ENCODE results near the gene CELSR2. TPM values are rescaled to one million over a fixed set of nuclear protein-coding genes. Genes with fewer than 3 reads are reported as not detected.
A peak's percentile ranks its signal among the peaks of the same experiment; 100 is the strongest.

CELSR2 gene
- total RNA-seq, 2 donors from 2014 or later: 4.2 to 6.1 TPM

GRCh38 chr1:109261006-109261405 lies 11.7 kb downstream of the CELSR2 start:
- Histone ChIP-seq H3K9me3 (no peaks in the 10 kb centered on the region), H3K27ac (no peak overlapping the region), H3K36me3 (no peaks in the 10 kb centered on the region), H3K27me3 (no peaks in the 10 kb centered on the region), H3K9ac (ENCODE audit: low read depth in 2 of 2, low read length in 2 of 2) (no peak overlapping the region), H3K4me1 (no peaks in the 10 kb centered on the region), H3K4me3 (no peak overlapping the region)
- intact Hi-C loops (cut with DNase I): no loop called here
- DNase-seq: no peak
- TF ChIP-seq, protein P1, sequence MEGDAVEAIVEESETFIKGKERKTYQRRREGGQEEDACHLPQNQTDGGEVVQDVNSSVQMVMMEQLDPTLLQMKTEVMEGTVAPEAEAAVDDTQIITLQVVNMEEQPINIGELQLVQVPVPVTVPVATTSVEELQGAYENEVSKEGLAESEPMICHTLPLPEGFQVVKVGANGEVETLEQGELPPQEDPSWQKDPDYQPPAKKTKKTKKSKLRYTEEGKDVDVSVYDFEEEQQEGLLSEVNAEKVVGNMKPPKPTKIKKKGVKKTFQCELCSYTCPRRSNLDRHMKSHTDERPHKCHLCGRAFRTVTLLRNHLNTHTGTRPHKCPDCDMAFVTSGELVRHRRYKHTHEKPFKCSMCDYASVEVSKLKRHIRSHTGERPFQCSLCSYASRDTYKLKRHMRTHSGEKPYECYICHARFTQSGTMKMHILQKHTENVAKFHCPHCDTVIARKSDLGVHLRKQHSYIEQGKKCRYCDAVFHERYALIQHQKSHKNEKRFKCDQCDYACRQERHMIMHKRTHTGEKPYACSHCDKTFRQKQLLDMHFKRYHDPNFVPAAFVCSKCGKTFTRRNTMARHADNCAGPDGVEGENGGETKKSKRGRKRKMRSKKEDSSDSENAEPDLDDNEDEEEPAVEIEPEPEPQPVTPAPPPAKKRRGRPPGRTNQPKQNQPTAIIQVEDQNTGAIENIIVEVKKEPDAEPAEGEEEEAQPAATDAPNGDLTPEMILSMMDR (IDR thresholded peaks at IDR 0.05): no peak

- no peaks in the 10 kb centered on the region for H3K4me1 ChIP-seq
- intact Hi-C loops (cut with DNase I): no loop called here
- H3K36me3 ChIP-seq: no peaks in the 10 kb centered on the region
- no peak for DNase-seq
- H3K4me3 ChIP-seq: no peak overlapping the region
- H3K9me3 ChIP-seq: no peaks in the 10 kb centered on the region
- no peak overlapping the region for H3K27ac ChIP-seq
- H3K9ac ChIP-seq (ENCODE audit: low read depth in 2 of 2, low read length in 2 of 2): no peak overlapping the region
- H3K27me3 ChIP-seq: no peaks in the 10 kb centered on the region
- TF ChIP-seq, protein P1 (IDR thresholded peaks at IDR 0.05): no peak
Measured at GRCh38 chr1:109261578-109261977, 12.2 kb downstream of the CELSR2 start.

DNA sequence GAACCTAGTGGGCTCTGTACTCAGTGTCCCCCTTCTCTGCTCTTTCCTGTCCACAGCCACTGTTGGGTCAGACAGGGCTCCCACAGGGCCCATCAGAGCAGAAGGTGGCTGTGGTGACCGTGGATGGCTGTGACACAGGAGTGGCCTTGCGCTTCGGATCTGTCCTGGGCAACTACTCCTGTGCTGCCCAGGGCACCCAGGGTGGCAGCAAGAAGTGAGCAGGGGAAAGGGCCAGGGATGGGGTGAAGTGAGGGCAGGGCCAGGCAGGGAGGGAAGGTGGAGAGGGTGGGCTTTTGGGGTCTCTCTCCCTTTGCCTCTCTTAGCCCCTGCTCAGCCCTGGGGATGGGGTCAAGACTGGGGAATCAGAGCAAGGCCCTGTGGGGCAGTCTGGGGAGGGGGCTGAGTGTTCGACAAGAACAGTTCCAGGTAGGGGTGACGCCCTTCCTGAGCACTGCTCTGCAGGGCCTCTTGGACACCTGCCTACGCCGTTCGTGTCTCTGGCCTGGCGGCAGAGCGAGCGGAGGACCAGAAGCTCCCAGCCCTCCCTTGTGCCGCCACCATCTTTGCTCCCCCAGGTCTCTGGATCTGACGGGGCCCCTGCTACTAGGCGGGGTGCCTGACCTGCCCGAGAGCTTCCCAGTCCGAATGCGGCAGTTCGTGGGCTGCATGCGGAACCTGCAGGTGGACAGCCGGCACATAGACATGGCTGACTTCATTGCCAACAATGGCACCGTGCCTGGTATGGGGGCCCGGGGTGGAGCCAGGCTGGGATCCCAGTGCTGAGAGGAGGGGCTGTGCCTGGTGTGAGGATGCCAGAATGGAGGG lies 13.1 kb downstream of the CELSR2 start:
- DNase-seq: no peak
- no peaks in the 10 kb centered on the region for H3K36me3 ChIP-seq
- intact Hi-C loops (cut with DNase I): no loop called here
- TF ChIP-seq, protein P1 (IDR thresholded peaks at IDR 0.05): no peak
- no peak overlapping the region for H3K27ac ChIP-seq
- no peak overlapping the region for H3K4me3 ChIP-seq
- H3K9ac ChIP-seq (ENCODE audit: low read depth in 2 of 2, low read length in 2 of 2): no peak overlapping the region
- no peaks in the 10 kb centered on the region for H3K27me3 ChIP-seq
- H3K4me1 ChIP-seq: no peaks in the 10 kb centered on the region
- H3K9me3 ChIP-seq: no peaks in the 10 kb centered on the region

- H3K27ac ChIP-seq: no peak overlapping the region
- no peaks in the 10 kb centered on the region for H3K9me3 ChIP-seq
- DNase-seq: no peak
- intact Hi-C loops (cut with DNase I): no loop called here
- no peaks in the 10 kb centered on the region for H3K4me1 ChIP-seq
- H3K27me3 ChIP-seq: no peaks in the 10 kb centered on the region
- H3K36me3 ChIP-seq: no peaks in the 10 kb centered on the region
- TF ChIP-seq, protein P1 (IDR thresholded peaks at IDR 0.05): no peak
- no peak overlapping the region for H3K9ac ChIP-seq (ENCODE audit: low read depth in 2 of 2, low read length in 2 of 2)
- no peak overlapping the region for H3K4me3 ChIP-seq
Measured at GRCh38 chr1:109263234-109263596, 13.9 kb downstream of the CELSR2 start.

- Histone ChIP-seq H3K27ac (no peak overlapping the region), H3K9ac (ENCODE audit: low read depth in 2 of 2, low read length in 2 of 2) (no peak overlapping the region), H3K4me3 (no peak overlapping the region), H3K9me3 (no peaks in the 10 kb centered on the region), H3K27me3 (no peaks in the 10 kb centered on the region), H3K4me1 (no peaks in the 10 kb centered on the region), H3K36me3 (no peaks in the 10 kb centered on the region)
- intact Hi-C loops (cut with DNase I): no loop called here
- peak; percentile 85 for DNase-seq
- TF ChIP-seq, protein P1 (IDR thresholded peaks at IDR 0.05): peak; percentile 91
Measured at GRCh38 chr1:109263597-109264378, 14.4 kb downstream of the CELSR2 start.

All from colonic mucosa (tissue), 4 donors.